ENCODE measurements around the gene PI16. TPM values are rescaled to one million over a fixed set of nuclear protein-coding genes. Genes with fewer than 3 reads are reported as not detected.

The PI16 gene
- total RNA-seq, 4 donors from 2014 or later = 44.8 to 64.3 (median 56.9) TPM

DNA sequence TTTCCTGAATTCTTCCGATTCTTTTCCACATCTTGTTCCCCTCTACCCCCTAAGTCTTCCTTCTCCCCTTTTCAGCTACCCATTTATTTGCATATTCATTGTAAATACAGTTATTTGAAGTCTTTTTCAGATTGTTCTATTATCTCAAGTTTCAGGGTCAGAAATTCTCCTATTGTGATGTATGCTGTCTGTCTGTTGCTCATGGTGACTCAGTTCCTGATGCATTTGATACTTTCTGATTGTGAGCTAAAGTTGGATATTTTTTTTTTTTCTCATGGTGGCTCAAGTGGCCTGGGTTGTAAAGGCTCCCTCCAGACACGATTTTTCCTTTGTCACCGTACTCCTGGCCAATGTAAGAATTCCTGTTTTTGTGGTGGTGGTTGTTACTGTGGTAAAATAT is 4.9 kb upstream of the PI16 start:
- Histone ChIP-seq H3K4me1 (no peaks in the 10 kb centered on the region), H3K36me3 (no peaks in the 10 kb centered on the region), H3K9me3 (no peaks in the 10 kb centered on the region), H3K4me3 (no peak overlapping the region), H3K27me3 (no peaks in the 10 kb centered on the region), H3K27ac (replicated peaks in 1 of 4) (no peak overlapping the region)
- intact Hi-C loops (cut with DNase I) = no loop called here
- DNase-seq (ENCODE audit: extremely low spot score) = no peak
- WGBS = 80% methylated on average over 3 of the region's 3 CpGs
- TF ChIP-seq POLR2AphosphoS5 (IDR thresholded peaks at IDR 0.05) (no peak), POLR2A (IDR thresholded peaks at IDR 0.05; ENCODE audit: low read depth) (no peak)
- TF ChIP-seq, protein P1, sequence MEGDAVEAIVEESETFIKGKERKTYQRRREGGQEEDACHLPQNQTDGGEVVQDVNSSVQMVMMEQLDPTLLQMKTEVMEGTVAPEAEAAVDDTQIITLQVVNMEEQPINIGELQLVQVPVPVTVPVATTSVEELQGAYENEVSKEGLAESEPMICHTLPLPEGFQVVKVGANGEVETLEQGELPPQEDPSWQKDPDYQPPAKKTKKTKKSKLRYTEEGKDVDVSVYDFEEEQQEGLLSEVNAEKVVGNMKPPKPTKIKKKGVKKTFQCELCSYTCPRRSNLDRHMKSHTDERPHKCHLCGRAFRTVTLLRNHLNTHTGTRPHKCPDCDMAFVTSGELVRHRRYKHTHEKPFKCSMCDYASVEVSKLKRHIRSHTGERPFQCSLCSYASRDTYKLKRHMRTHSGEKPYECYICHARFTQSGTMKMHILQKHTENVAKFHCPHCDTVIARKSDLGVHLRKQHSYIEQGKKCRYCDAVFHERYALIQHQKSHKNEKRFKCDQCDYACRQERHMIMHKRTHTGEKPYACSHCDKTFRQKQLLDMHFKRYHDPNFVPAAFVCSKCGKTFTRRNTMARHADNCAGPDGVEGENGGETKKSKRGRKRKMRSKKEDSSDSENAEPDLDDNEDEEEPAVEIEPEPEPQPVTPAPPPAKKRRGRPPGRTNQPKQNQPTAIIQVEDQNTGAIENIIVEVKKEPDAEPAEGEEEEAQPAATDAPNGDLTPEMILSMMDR (IDR thresholded peaks at IDR 0.05) = no peak

DNA sequence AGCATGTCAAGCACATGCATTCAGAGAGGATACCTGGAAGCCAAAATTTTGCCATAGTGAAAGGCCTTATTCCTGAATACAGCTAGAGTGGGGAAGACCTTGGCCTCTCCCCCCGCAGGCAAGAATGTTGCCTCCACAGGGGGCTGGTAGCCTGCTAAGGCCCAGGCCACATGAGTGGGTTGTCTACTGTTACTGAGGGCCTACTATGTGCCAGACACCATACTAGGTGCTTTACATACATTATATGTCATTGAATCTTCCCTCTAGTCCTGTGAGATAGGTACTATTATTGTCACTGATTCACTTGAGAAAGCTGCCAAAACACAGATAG is 642 bp upstream of the PI16 start:
- no peak for DNase-seq (ENCODE audit: extremely low spot score)
- H3K27me3 ChIP-seq = no peaks in the 10 kb centered on the region
- H3K4me3 ChIP-seq = no peak overlapping the region
- 100% methylated on average over 1 of the region's 1 CpG for WGBS
- H3K9me3 ChIP-seq = no peaks in the 10 kb centered on the region
- intact Hi-C loops (cut with DNase I) = no loop called here
- H3K27ac ChIP-seq (replicated peaks in 1 of 4) = no peak overlapping the region
- H3K4me1 ChIP-seq = no peaks in the 10 kb centered on the region
- H3K36me3 ChIP-seq = no peaks in the 10 kb centered on the region
- TF ChIP-seq POLR2A (IDR thresholded peaks at IDR 0.05; ENCODE audit: low read depth) = no peak
- TF ChIP-seq, protein P1 (IDR thresholded peaks at IDR 0.05) = no peak
- TF ChIP-seq EP300 (IDR thresholded peaks at IDR 0.05) = no peak
- no peak for TF ChIP-seq POLR2AphosphoS5 (IDR thresholded peaks at IDR 0.05)

DNA sequence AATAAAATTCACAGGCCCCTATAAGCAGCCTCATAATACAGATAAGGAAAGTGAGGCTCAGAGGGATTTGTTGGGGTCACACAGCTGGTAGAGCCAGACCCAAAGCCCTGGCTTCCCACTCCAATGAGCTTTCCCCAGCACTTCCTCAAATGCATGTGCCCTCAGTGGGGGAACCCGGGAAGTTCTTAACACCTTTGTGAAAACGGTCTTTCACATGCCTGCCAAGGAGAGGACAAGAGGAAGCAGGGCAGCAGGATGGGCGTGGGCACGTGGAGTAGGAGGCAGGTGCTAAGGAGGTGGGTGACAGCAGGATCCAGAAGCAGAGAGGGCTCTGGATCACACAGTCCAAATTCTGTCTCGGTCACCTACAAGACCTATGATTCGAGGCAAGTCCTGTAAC is 598 bp downstream of the PI16 start:
- H3K4me3 ChIP-seq = peak overlapping the region; percentile 8 to 44 (median 24)
- peak overlapping the region in 2 of 4 donors; percentile 40 to 43 for H3K27ac ChIP-seq (replicated peaks in 1 of 4)
- peaks cover 0 to 5% (median 0%) of the 10 kb centered on the region in 4 donors for H3K4me1 ChIP-seq
- no peak for DNase-seq (ENCODE audit: extremely low spot score)
- WGBS = 69% methylated on average over 6 of the region's 6 CpGs
- H3K27me3 ChIP-seq = no peaks in the 10 kb centered on the region
- no peaks in the 10 kb centered on the region for H3K9me3 ChIP-seq
- TF ChIP-seq POLR2A (IDR thresholded peaks at IDR 0.05; ENCODE audit: low read depth) (no peak), POLR2AphosphoS5 (IDR thresholded peaks at IDR 0.05) (no peak), EP300 (IDR thresholded peaks at IDR 0.05) (no peak)
- TF ChIP-seq, protein P1 (IDR thresholded peaks at IDR 0.05) = no peak
- H3K36me3 ChIP-seq = no peaks in the 10 kb centered on the region
- intact Hi-C loops (cut with DNase I) = no loop called here

DNA sequence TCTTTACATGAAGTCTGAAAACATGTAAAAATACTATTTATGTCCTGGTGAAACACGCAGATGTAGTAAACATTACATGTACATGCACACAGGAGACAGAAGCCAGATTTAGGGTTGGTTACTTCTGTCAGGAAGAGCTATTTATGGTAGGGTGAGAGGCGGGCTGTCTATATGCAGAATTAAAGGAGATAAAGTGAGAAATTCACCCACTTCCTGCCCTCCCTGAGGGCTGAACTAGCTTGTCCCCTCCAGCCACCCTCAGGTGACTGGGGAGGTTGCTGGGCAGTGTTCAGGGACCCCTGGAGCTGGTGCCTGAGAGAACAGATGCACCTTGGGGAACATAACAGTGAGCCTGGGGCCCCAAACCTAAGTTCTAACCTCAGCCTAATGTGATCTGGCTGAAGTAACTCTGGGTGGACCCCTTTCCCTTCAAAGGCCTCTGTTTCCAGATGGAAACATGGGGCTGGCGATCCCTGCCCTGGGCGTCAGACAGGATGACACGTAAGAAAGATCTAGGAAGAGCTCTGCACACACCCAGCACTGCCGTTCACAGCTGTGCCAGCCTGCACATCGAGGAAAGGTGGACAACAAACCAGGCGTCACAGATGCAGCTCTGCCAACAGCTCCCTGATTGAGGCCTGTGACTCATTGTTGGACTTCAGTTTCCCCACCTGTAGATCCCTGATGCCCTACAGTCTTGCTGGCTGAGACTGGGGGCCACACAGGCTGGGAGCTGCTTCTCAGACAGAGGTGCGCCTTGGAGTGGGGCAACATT is 1.3 kb downstream of the PI16 start:
- peak overlapping the region in 2 of 4 donors; percentile 40 to 43 for H3K27ac ChIP-seq (replicated peaks in 1 of 4)
- no peaks in the 10 kb centered on the region for H3K9me3 ChIP-seq
- TF ChIP-seq POLR2A (IDR thresholded peaks at IDR 0.05; ENCODE audit: low read depth) = no peak
- no peak for TF ChIP-seq EP300 (IDR thresholded peaks at IDR 0.05)
- TF ChIP-seq POLR2AphosphoS5 (IDR thresholded peaks at IDR 0.05) = no peak
- TF ChIP-seq, protein P1 (IDR thresholded peaks at IDR 0.05) = no peak
- 77% methylated on average over 8 of the region's 9 CpGs for WGBS
- no peaks in the 10 kb centered on the region for H3K27me3 ChIP-seq
- peaks cover 0 to 10% (median 0%) of the 10 kb centered on the region in 4 donors for H3K4me1 ChIP-seq
- intact Hi-C loops (cut with DNase I) = no loop called here
- DNase-seq (ENCODE audit: extremely low spot score) = no peak
- no peaks in the 10 kb centered on the region for H3K36me3 ChIP-seq
- peak overlapping the region in 3 of 4 donors; percentile 5 to 44 (median 8) for H3K4me3 ChIP-seq

DNA sequence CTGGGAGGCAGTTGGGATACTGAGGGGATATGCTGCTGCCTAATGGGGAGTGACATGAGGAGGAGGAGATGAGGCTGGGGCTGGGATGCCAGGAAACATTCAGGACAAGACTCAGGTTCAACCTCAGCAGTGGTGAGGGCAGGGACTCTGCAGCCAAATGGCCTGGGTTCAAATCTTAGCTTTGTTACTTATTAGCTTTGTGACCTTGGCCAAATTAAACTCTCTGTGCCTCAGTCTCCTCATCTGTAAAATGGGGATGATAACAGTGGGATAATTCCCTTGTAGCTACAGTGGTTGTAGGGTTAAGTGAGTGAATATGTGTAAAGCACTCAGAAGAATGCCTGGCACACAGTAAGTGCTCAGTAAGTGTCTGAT is 1.9 kb downstream of the PI16 start:
- H3K36me3 ChIP-seq = no peaks in the 10 kb centered on the region
- no peak for TF ChIP-seq EP300 (IDR thresholded peaks at IDR 0.05)
- TF ChIP-seq, protein P1 (IDR thresholded peaks at IDR 0.05) = no peak
- H3K27ac ChIP-seq (replicated peaks in 1 of 4) = no peak overlapping the region
- intact Hi-C loops (cut with DNase I) = no loop called here
- no peaks in the 10 kb centered on the region for H3K9me3 ChIP-seq
- H3K4me1 ChIP-seq = peaks cover 0 to 13% (median 0%) of the 10 kb centered on the region in 4 donors
- H3K4me3 ChIP-seq = peak overlapping the region in 3 of 4 donors; percentile 5 to 44 (median 8)
- H3K27me3 ChIP-seq = no peaks in the 10 kb centered on the region
- DNase-seq (ENCODE audit: extremely low spot score) = no peak
